Mesenchymal stem cell (in vitro differentiated cells and primary cell): Measurements from ENCODE around the gene NRSN2.
"Not testable (repeated sequence)": the region's sequence is repeated elsewhere in the genome, so short reads cannot be mapped to it uniquely, and the experiment has no call there.

Experiments
- DNase-seq: peaks from one replicate; pipeline ENCODE4 v3.0.0-alpha.2; 2013
- H2AFZ ChIP-seq: one replicate; pipeline ENCODE4 v1.6.1; 2013; ENCODE audit warnings: low read depth, mild to moderate bottlenecking, control low read depth, inconsistent platforms, low read length, moderate library complexity
- H2AK5ac ChIP-seq: 2 replicates; pipeline ENCODE4 v1.6.1; 2013; ENCODE audit warnings: low read length, moderate library complexity, mild to moderate bottlenecking, inconsistent platforms; ENCODE audit not compliant: severe bottlenecking
- H2BK120ac ChIP-seq: one replicate; pipeline ENCODE4 v1.6.1; 2013; ENCODE audit warnings: low read depth, mild to moderate bottlenecking, inconsistent platforms, low read length, moderate library complexity
- H2BK12ac ChIP-seq, 2 experiments: one replicate each; pipeline ENCODE4 v1.6.1; 2013; ENCODE audit warnings: inconsistent platforms in 2 of 2, low read length in 2 of 2, mild to moderate bottlenecking in 2 of 2, moderate library complexity in 2 of 2, control low read depth in 1 of 2
- H2BK15ac ChIP-seq: one replicate; pipeline ENCODE4 v1.6.1; 2013; ENCODE audit warnings: mild to moderate bottlenecking, low read depth, inconsistent platforms; ENCODE audit not compliant: poor library complexity, severe bottlenecking
- H2BK5ac ChIP-seq: 2 replicates; pipeline ENCODE4 v1.6.1; 2013; ENCODE audit warnings: low read depth, mild to moderate bottlenecking, low read length, control low read depth, inconsistent platforms; ENCODE audit not compliant: poor library complexity, severe bottlenecking
- H3K14ac ChIP-seq, 2 experiments: one replicate each; pipeline ENCODE4 v1.6.1; 2013; ENCODE audit warnings: inconsistent platforms in 2 of 2, low read length in 2 of 2, control low read depth in 1 of 2, mild to moderate bottlenecking in 1 of 2, moderate library complexity in 1 of 2
- H3K18ac ChIP-seq, 2 experiments: one replicate each; pipeline ENCODE4 v1.6.1; 2013; ENCODE audit warnings: inconsistent platforms in 2 of 2, low read length in 2 of 2, control low read depth in 1 of 2, low read depth in 1 of 2, mild to moderate bottlenecking in 1 of 2
- H3K23ac ChIP-seq, 2 experiments: one replicate each; pipeline ENCODE4 v1.6.1; 2013; ENCODE audit warnings: inconsistent platforms in 2 of 2, low read length in 2 of 2, mild to moderate bottlenecking in 2 of 2, moderate library complexity in 2 of 2, control low read depth in 1 of 2
- H3K27ac ChIP-seq: 2 replicates; pipeline ENCODE4 v1.5.1; 2013; ENCODE audit warnings: mild to moderate bottlenecking, moderate library complexity, low read length, control low read depth, inconsistent platforms; ENCODE audit not compliant: poor library complexity, severe bottlenecking
- H3K27me3 ChIP-seq, 2 experiments: 2 replicates each; pipeline versions ENCODE4 v1.6.1 to v1.7.0; 2013; ENCODE audit warnings: low read length in 2 of 2, mild to moderate bottlenecking in 2 of 2, moderate library complexity in 2 of 2, control low read depth in 1 of 2, inconsistent platforms in 1 of 2; ENCODE audit not compliant: control insufficient read depth in 1 of 2, insufficient read depth in 1 of 2
- H3K36me3 ChIP-seq, 2 experiments: 2 replicates each; pipeline versions ENCODE4 v1.6.1 to v1.7.0; 2013; ENCODE audit warnings: low read length in 2 of 2, control low read depth in 1 of 2, inconsistent platforms in 1 of 2, low read depth in 1 of 2, mild to moderate bottlenecking in 1 of 2; ENCODE audit not compliant: insufficient read depth in 2 of 2, control insufficient read depth in 1 of 2
- H3K4ac ChIP-seq, 2 experiments: one replicate each; pipeline ENCODE4 v1.6.1; 2013; ENCODE audit warnings: inconsistent platforms in 2 of 2, low read length in 2 of 2, mild to moderate bottlenecking in 2 of 2, moderate library complexity in 2 of 2, control low read depth in 1 of 2, low read depth in 1 of 2
- H3K4me1 ChIP-seq: 2 replicates; pipeline ENCODE4 v1.6.1; 2013; ENCODE audit warnings: low read depth, low read length, control low read depth; ENCODE audit not compliant: control insufficient read depth, insufficient read depth
- H3K4me2 ChIP-seq: 2 replicates; pipeline ENCODE4 v1.6.1; 2013; ENCODE audit warnings: low read length, mild to moderate bottlenecking, inconsistent platforms; ENCODE audit not compliant: poor library complexity, severe bottlenecking
- H3K4me3 ChIP-seq, 2 experiments: 2 replicates each; pipeline versions ENCODE4 v1.5.1 to v1.7.0; 2013; ENCODE audit warnings: low read length in 2 of 2, mild to moderate bottlenecking in 2 of 2, control low read depth in 1 of 2, low read depth in 1 of 2; ENCODE audit not compliant: insufficient read depth in 1 of 2
- H3K79me1 ChIP-seq: replicated peaks from 2 replicates; pipeline ENCODE4 v1.6.1; 2013; ENCODE audit warnings: mild to moderate bottlenecking, control low read depth, low read length, inconsistent platforms; ENCODE audit not compliant: poor library complexity, severe bottlenecking
- H3K9ac ChIP-seq: 2 replicates; pipeline ENCODE4 v1.7.0; 2013; ENCODE audit warnings: mild to moderate bottlenecking, low read length, moderate library complexity
- H3K9me3 ChIP-seq: 2 replicates; pipeline ENCODE4 v1.7.0; 2013; ENCODE audit warnings: mild to moderate bottlenecking, low read length; ENCODE audit not compliant: control insufficient read depth
- H4K8ac ChIP-seq: one replicate; pipeline ENCODE4 v1.6.1; 2013; ENCODE audit warnings: inconsistent platforms, mild to moderate bottlenecking, low read length, moderate library complexity
- H4K91ac ChIP-seq: one replicate; pipeline ENCODE4 v1.6.1; 2013; ENCODE audit warnings: mild to moderate bottlenecking, low read length, inconsistent platforms
- WGBS: methylation state at CpG from one replicate; pipeline ENCODE4 v1.1.7; 2013; ENCODE audit warnings: mixed read lengths; 5-methylcytosine and 5-hydroxymethylcytosine counted together

Gene NRSN2

DNA sequence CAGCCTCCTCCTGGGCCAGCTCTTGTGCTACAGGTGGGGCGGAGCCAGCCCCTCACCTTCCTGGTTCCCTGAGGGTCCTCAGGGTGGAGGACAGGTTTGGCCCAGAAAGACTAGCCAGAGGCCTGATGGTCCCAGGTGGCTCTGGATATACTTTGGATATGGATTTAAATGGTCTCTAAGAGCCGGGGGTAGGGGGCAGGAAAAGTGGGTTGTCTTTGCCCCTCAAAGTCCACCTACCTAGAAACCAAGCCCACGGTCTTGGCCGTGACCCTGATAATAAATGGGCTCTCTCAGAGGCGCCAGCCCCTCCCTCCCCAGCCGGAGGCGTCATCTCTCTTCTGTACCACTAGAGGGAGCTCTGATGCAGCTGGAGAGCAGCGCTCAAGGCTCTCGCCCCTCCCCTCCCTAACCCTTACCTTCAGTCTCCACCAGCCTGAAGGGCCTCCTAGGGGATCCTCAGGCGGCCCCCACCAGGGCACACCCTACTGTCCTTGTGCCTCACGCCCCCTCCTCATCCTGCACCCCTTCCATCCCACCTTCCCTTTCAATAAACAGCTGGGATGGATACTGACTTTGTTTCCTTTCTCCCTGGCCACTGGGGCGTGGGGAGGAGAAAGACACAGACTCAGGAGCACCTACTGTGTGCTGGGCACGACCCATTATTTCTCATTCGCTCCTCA lies 7.5 kb downstream of the NRSN2 start:
- H3K27me3 ChIP-seq = no peaks in the 10 kb centered on the region
- H4K8ac ChIP-seq = peak overlapping the region; percentile 33
- peak overlapping the region; percentile 30 for H3K9ac ChIP-seq
- H2BK12ac ChIP-seq = peak overlapping the region; percentile 12 to 72
- peaks cover 3% of the 10 kb centered on the region for H3K79me1 ChIP-seq
- H3K4me3 ChIP-seq = no peak overlapping the region
- H3K4me1 ChIP-seq = peaks cover 4% of the 10 kb centered on the region
- no peak overlapping the region for H2BK15ac ChIP-seq
- H2AK5ac ChIP-seq = peak overlapping the region; percentile 23
- peak overlapping the region in 1 of 2 experiments; percentile 77 for H3K18ac ChIP-seq
- no peak overlapping the region for H2BK120ac ChIP-seq
- WGBS = 18% methylated on average over 14 of the region's 14 CpGs
- peak overlapping the region in 1 of 2 experiments; percentile 42 for H3K4ac ChIP-seq
- no peak overlapping the region for H2AFZ ChIP-seq
- H3K9me3 ChIP-seq = no peaks in the 10 kb centered on the region
- no peak overlapping the region for H4K91ac ChIP-seq
- no peak overlapping the region for H2BK5ac ChIP-seq
- no peak overlapping the region for H3K4me2 ChIP-seq
- no peak overlapping the region for H3K23ac ChIP-seq
- peaks cover 20 to 50% of the 10 kb centered on the region in 2 experiments for H3K36me3 ChIP-seq
- H3K27ac ChIP-seq = no peak overlapping the region
- H3K14ac ChIP-seq = peak overlapping the region in 1 of 2 experiments; percentile 49
- DNase-seq = peak; percentile 82

DNA sequence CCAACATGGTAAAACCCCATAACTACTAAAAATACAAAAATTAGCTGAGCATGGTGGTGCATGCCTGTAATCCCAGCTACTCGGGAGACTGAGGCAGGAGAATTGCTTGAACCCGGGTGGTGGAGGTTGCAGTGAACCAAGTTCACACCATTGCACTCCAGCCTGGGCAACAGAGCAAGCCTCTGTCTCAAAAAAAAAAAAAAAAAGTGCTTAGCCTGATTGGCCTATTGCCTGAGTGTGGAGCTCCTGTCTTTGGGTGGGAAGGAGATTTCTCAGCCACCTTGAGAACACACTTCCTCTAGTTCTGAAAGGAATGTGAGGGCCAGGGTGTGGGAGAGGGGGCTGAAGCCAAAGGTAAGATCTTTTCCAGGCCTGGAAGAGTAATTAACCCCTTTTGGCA lies 9.2 kb downstream of the NRSN2 start:
- not testable (repeated sequence) for DNase-seq, H2AFZ ChIP-seq, H4K91ac ChIP-seq, H2AK5ac ChIP-seq, H2BK15ac ChIP-seq, H3K4me2 ChIP-seq, H3K27me3 ChIP-seq, H3K9me3 ChIP-seq, H2BK12ac ChIP-seq, H3K23ac ChIP-seq, H3K4ac ChIP-seq, H3K9ac ChIP-seq, H3K18ac ChIP-seq, H3K4me3 ChIP-seq, H3K27ac ChIP-seq, H3K79me1 ChIP-seq, H2BK120ac ChIP-seq, H2BK5ac ChIP-seq, H3K14ac ChIP-seq, H4K8ac ChIP-seq
- H3K4me1 ChIP-seq = peaks cover 12% of the 10 kb centered on the region
- 81% methylated on average over 2 of the region's 2 CpGs for WGBS
- H3K36me3 ChIP-seq = peaks cover 17 to 37% of the 10 kb centered on the region in 2 experiments

GRCh38 chr20:356745-357144 lies 9.8 kb downstream of the NRSN2 start:
- H3K23ac ChIP-seq = no peak overlapping the region
- H2BK120ac ChIP-seq = no peak overlapping the region
- H3K18ac ChIP-seq = no peak overlapping the region
- H2BK15ac ChIP-seq = no peak overlapping the region
- H3K9ac ChIP-seq = no peak overlapping the region
- no peak overlapping the region for H3K4me2 ChIP-seq
- H3K4ac ChIP-seq = no peak overlapping the region
- H3K27me3 ChIP-seq = no peaks in the 10 kb centered on the region
- H4K91ac ChIP-seq = no peak overlapping the region
- H3K14ac ChIP-seq = no peak overlapping the region
- H2AK5ac ChIP-seq = no peak overlapping the region
- H3K79me1 ChIP-seq = no peaks in the 10 kb centered on the region
- peaks cover 17 to 32% of the 10 kb centered on the region in 2 experiments for H3K36me3 ChIP-seq
- WGBS = 86% methylated on average over 10 of the region's 10 CpGs
- H3K27ac ChIP-seq = no peak overlapping the region
- H2AFZ ChIP-seq = no peak overlapping the region
- no peaks in the 10 kb centered on the region for H3K9me3 ChIP-seq
- H3K4me3 ChIP-seq = no peak overlapping the region
- DNase-seq = no peak
- peaks cover 17% of the 10 kb centered on the region for H3K4me1 ChIP-seq
- no peak overlapping the region for H2BK5ac ChIP-seq
- H4K8ac ChIP-seq = no peak overlapping the region
- no peak overlapping the region for H2BK12ac ChIP-seq

- Histone ChIP-seq H2BK12ac (no peak overlapping the region), H3K4me1 (peaks cover 25% of the 10 kb centered on the region), H3K27me3 (no peaks in the 10 kb centered on the region), H2BK5ac (no peak overlapping the region), H3K23ac (no peak overlapping the region), H2AFZ (no peak overlapping the region), H3K4me2 (no peak overlapping the region), H3K9me3 (no peaks in the 10 kb centered on the region), H3K27ac (no peak overlapping the region), H2BK15ac (no peak overlapping the region), H3K9ac (peak overlapping the region; percentile 44), H4K91ac (no peak overlapping the region), H4K8ac (no peak overlapping the region), H3K18ac (no peak overlapping the region), H2BK120ac (no peak overlapping the region), H3K79me1 (no peaks in the 10 kb centered on the region), H3K4me3 (no peak overlapping the region), H3K14ac (no peak overlapping the region), H3K36me3 (peaks cover 2 to 9% of the 10 kb centered on the region in 2 experiments), H3K4ac (no peak overlapping the region), H2AK5ac (no peak overlapping the region)
- DNase-seq = no peak
- 89% methylated on average over 3 of the region's 4 CpGs for WGBS
These were observed 12.1 kb downstream of the NRSN2 start for GRCh38 chr20:358891-359555.
